Hepatocyte (in vitro differentiated cells): ENCODE measurements around the gene NKX1-1. TPM values are rescaled to one million over a fixed set of nuclear protein-coding genes. Genes with fewer than 3 reads are reported as not detected.
"Not testable (repeated sequence)": the region's sequence is repeated elsewhere in the genome, so short reads cannot be mapped to it uniquely, and the experiment has no call there.

Experiments used
- DNase-seq: peaks from one replicate; pipeline ENCODE4 v3.0.0-alpha.2; 2016; ENCODE audit warnings: low spot score
- H2AFZ ChIP-seq: fragments of 200-600 bp; sonication (generic); 2 replicates; pipeline ENCODE4 v1.6.0; 2016; ENCODE audit warnings: antibody characterized with exemption, mild to moderate bottlenecking
- H3K27ac ChIP-seq: fragments of 200-600 bp; sonication (generic); 2 replicates; pipeline ENCODE4 v1.5.1; 2016; ENCODE audit warnings: mild to moderate bottlenecking
- H3K27me3 ChIP-seq: fragments of 200-600 bp; sonication (generic); 2 replicates; pipeline ENCODE4 v1.6.1; 2016
- H3K36me3 ChIP-seq: fragments of 200-600 bp; sonication (generic); replicated peaks from 2 replicates; pipeline ENCODE4 v1.5.1; 2016; ENCODE audit warnings: low read depth; ENCODE audit not compliant: insufficient read depth
- H3K4me1 ChIP-seq: fragments of 200-600 bp; sonication (generic); 2 replicates; pipeline ENCODE4 v1.5.1; 2016; ENCODE audit warnings: mild to moderate bottlenecking, moderate library complexity; ENCODE audit not compliant: insufficient read depth
- H3K4me2 ChIP-seq: fragments of 200-600 bp; sonication (generic); 2 replicates; pipeline ENCODE4 v1.6.0; 2016
- H3K4me3 ChIP-seq: fragments of 200-600 bp; sonication (generic); 2 replicates; pipeline ENCODE4 v1.5.1; 2016; ENCODE audit warnings: mild to moderate bottlenecking
- H3K79me2 ChIP-seq: fragments of 200-600 bp; sonication (generic); 2 replicates; pipeline ENCODE4 v1.6.0; 2017; ENCODE audit warnings: mild to moderate bottlenecking
- H3K9me2 ChIP-seq: fragments of 200-600 bp; sonication (generic); replicated peaks from 2 replicates; pipeline ENCODE4 v1.6.0; 2017; ENCODE audit warnings: mild to moderate bottlenecking; ENCODE audit not compliant: insufficient read depth
- H3K9me3 ChIP-seq: fragments of 200-600 bp; sonication (generic); 2 replicates; pipeline ENCODE4 v1.5.1; 2016; ENCODE audit warnings: low read depth, mild to moderate bottlenecking
- H4K20me1 ChIP-seq: fragments of 200-600 bp; sonication (generic); 2 replicates; pipeline ENCODE4 v1.6.0; 2016; ENCODE audit warnings: mild to moderate bottlenecking; ENCODE audit not compliant: insufficient read depth, poor library complexity, severe bottlenecking
- EZH2 ChIP-seq: fragments of 200-600 bp; sonication (generic); IDR thresholded peaks from 2 replicates; pipeline ENCODE4 v1.6.1; 2016; ENCODE audit warnings: antibody characterized with exemption, mild to moderate bottlenecking, borderline replicate concordance
- EZH2phosphoT487 ChIP-seq: fragments of 200-600 bp; sonication (generic); IDR thresholded peaks from one replicate; pipeline ENCODE4 v1.6.1; 2018; ENCODE audit warnings: antibody characterized with exemption, mild to moderate bottlenecking, low read depth, moderate library complexity; ENCODE audit not compliant: unreplicated experiment, severe bottlenecking
- WGBS: methylation state at CpG from one replicate; pipeline ENCODE4 v1.1.6; 2016; ENCODE audit warnings: low lambda C conversion rate; ENCODE audit errors: missing lambda C conversion rate; 5-methylcytosine and 5-hydroxymethylcytosine counted together
- polyA plus RNA-seq: library from polyadenylated mRNA; unstranded; fragments of >200 nt; fragmentation: Nextera tagmentation; extraction: Ambion mirVana; gene quantifications from 2 replicates; pipeline ENCODE4 v1.2.1, GENCODE V29; 2016
- total RNA-seq: library from RNA; depleted of rRNA; stranded (reverse); fragments of >200 nt; gene quantifications from 2 replicates; pipeline ENCODE4 v1.2.3, GENCODE V29; 2014
- TF ChIP-seq, protein P1 (sequence below): fragments of 200-600 bp; sonication (generic); IDR thresholded peaks from 2 replicates; pipeline ENCODE4 v1.5.1; 2016; ENCODE audit warnings: antibody characterized with exemption, mild to moderate bottlenecking; ENCODE audit not compliant: poor library complexity

Gene NKX1-1
- total and polyA plus RNA-seq, 2 experiments from 2014 or later, result not detected

GRCh38 chr4:1446502-1447386, 40.5 kb upstream of the NKX1-1 start:
- no peak overlapping the region for H3K4me3 ChIP-seq
- TF ChIP-seq, protein P1, sequence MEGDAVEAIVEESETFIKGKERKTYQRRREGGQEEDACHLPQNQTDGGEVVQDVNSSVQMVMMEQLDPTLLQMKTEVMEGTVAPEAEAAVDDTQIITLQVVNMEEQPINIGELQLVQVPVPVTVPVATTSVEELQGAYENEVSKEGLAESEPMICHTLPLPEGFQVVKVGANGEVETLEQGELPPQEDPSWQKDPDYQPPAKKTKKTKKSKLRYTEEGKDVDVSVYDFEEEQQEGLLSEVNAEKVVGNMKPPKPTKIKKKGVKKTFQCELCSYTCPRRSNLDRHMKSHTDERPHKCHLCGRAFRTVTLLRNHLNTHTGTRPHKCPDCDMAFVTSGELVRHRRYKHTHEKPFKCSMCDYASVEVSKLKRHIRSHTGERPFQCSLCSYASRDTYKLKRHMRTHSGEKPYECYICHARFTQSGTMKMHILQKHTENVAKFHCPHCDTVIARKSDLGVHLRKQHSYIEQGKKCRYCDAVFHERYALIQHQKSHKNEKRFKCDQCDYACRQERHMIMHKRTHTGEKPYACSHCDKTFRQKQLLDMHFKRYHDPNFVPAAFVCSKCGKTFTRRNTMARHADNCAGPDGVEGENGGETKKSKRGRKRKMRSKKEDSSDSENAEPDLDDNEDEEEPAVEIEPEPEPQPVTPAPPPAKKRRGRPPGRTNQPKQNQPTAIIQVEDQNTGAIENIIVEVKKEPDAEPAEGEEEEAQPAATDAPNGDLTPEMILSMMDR, result no peak
- no peaks in the 10 kb centered on the region for H3K27me3 ChIP-seq
- H2AFZ ChIP-seq, result no peak overlapping the region
- no peaks in the 10 kb centered on the region for H4K20me1 ChIP-seq
- no peak overlapping the region for H3K27ac ChIP-seq
- H3K9me2 ChIP-seq, result no peaks in the 10 kb centered on the region
- H3K9me3 ChIP-seq, result no peaks in the 10 kb centered on the region
- H3K79me2 ChIP-seq, result no peaks in the 10 kb centered on the region
- no peak overlapping the region for H3K4me2 ChIP-seq
- 93% methylated on average over 20 of the region's 22 CpGs for WGBS
- H3K36me3 ChIP-seq, result no peaks in the 10 kb centered on the region
- no peak for DNase-seq
- H3K4me1 ChIP-seq, result no peaks in the 10 kb centered on the region

GRCh38 chr4:1445716-1446445, 39.6 kb upstream of the NKX1-1 start:
- Histone ChIP-seq H3K79me2 (no peaks in the 10 kb centered on the region), H3K9me2 (no peaks in the 10 kb centered on the region), H2AFZ (no peak overlapping the region), H3K27ac (no peak overlapping the region), H3K9me3 (no peaks in the 10 kb centered on the region), H3K27me3 (no peaks in the 10 kb centered on the region), H3K4me2 (no peak overlapping the region), H3K36me3 (no peaks in the 10 kb centered on the region), H3K4me1 (no peaks in the 10 kb centered on the region), H4K20me1 (no peaks in the 10 kb centered on the region), H3K4me3 (no peak overlapping the region)
- TF ChIP-seq, protein P1, result no peak
- no peak for TF ChIP-seq EZH2
- TF ChIP-seq EZH2phosphoT487, result no peak
- no peak for DNase-seq
- 91% methylated on average over 21 of the region's 21 CpGs for WGBS

DNA sequence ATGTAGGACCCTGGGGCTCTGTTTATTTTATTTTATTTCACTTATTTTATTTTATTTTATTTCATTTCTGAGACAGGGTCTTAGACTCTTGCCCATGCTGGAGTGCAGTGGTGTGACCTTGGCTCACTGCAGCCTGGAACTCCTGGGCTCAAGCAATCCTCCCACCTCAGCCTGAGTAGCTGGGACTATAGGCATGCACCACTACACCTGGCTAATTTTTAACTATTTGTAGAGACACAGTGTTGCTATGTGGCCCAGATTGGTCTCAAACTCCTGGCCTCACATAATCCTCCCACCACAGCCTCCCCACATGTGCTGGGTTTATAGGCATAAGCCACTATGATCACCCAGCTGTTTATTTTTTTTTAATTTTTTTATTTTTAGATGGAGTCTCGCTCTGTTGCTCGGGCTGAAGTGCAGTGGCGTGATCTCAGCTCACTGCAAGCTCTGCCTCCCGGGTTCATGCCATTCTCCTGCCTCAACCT, 37.5 kb upstream of the NKX1-1 start:
- H2AFZ ChIP-seq, H3K27ac ChIP-seq, H3K79me2 ChIP-seq, H3K27me3 ChIP-seq, H3K36me3 ChIP-seq, H3K9me3 ChIP-seq, H3K4me3 ChIP-seq, H4K20me1 ChIP-seq, H3K4me2 ChIP-seq, H3K9me2 ChIP-seq, H3K4me1 ChIP-seq, DNase-seq: not testable (repeated sequence)
- 85% methylated on average over 4 of the region's 4 CpGs for WGBS

GRCh38 chr4:1427010-1427409, 20.8 kb upstream of the NKX1-1 start:
- no peak for DNase-seq
- TF ChIP-seq EZH2phosphoT487 (no peak), EZH2 (no peak)
- TF ChIP-seq, protein P1, result no peak
- no peaks in the 10 kb centered on the region for H3K4me1 ChIP-seq
- H3K4me2 ChIP-seq, result no peak overlapping the region
- no peaks in the 10 kb centered on the region for H4K20me1 ChIP-seq
- H3K9me2 ChIP-seq, result no peaks in the 10 kb centered on the region
- no peak overlapping the region for H2AFZ ChIP-seq
- H3K27ac ChIP-seq, result no peak overlapping the region
- H3K27me3 ChIP-seq, result peaks cover 20% of the 10 kb centered on the region
- no peaks in the 10 kb centered on the region for H3K79me2 ChIP-seq
- H3K36me3 ChIP-seq, result no peaks in the 10 kb centered on the region
- H3K9me3 ChIP-seq, result no peaks in the 10 kb centered on the region
- H3K4me3 ChIP-seq, result no peak overlapping the region
- 81% methylated on average over 5 of the region's 5 CpGs for WGBS
